Measurements from ENCODE around the gene IGSF11.
A peak's percentile ranks its signal among the peaks of the same experiment; 100 is the strongest.

IGSF11 gene

GRCh38 chr3:119062892-119063291 lies 28.2 kb upstream of the IGSF11 start:
- H3K9me3 Mint-ChIP-seq, result no peaks in the 10 kb centered on the region
- H3K27me3 Mint-ChIP-seq (ENCODE audit: low read depth), result no peaks in the 10 kb centered on the region
- H3K4me3 Mint-ChIP-seq, result no peak overlapping the region
- H3K27ac Mint-ChIP-seq, result no peak overlapping the region
- TF ChIP-seq CTCF (IDR thresholded peaks at IDR 0.05; ENCODE audit: unreplicated experiment in 3 of 3), result no peak
- no peaks in the 10 kb centered on the region for H3K4me1 Mint-ChIP-seq
- no peaks in the 10 kb centered on the region for H3K36me3 Mint-ChIP-seq (ENCODE audit: low read depth)

DNA sequence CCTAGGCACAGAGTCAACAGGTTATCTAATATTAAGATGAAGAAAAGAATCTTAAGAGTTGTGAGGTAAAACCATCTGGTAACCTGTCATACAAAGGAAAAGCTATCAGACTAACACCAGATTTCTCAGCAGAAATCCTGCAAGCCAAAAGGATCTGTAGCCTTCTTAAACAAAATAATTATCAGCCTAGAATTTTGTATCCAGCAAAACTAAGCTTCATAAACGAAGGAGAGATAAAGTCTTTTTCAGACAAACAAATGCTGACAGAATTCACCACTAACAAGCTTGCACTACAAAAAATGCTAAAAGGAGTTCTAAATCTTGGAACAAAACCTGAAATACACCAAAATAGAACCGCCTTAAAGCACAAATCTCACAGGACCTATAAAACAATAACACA lies 9.9 kb upstream of the IGSF11 start:
- TF ChIP-seq CTCF (IDR thresholded peaks at IDR 0.05; ENCODE audit: unreplicated experiment in 3 of 3), result no peak
- Mint-ChIP-seq H3K27me3 (ENCODE audit: low read depth) (peaks cover 3% of the 10 kb centered on the region), H3K4me1 (no peaks in the 10 kb centered on the region), H3K9me3 (peaks cover 21% of the 10 kb centered on the region), H3K27ac (no peak overlapping the region), H3K4me3 (no peak overlapping the region), H3K36me3 (ENCODE audit: low read depth) (no peaks in the 10 kb centered on the region)

- Mint-ChIP-seq H3K27me3 (ENCODE audit: low read depth) (peaks cover 8% of the 10 kb centered on the region), H3K27ac (no peak overlapping the region), H3K36me3 (ENCODE audit: low read depth) (no peaks in the 10 kb centered on the region), H3K4me1 (no peaks in the 10 kb centered on the region), H3K4me3 (no peak overlapping the region), H3K9me3 (peaks cover 21% of the 10 kb centered on the region)
- no peak for TF ChIP-seq CTCF (IDR thresholded peaks at IDR 0.05; ENCODE audit: unreplicated experiment in 3 of 3)
Observed at GRCh38 chr3:119042162-119042561, 7.5 kb upstream of the IGSF11 start.

DNA sequence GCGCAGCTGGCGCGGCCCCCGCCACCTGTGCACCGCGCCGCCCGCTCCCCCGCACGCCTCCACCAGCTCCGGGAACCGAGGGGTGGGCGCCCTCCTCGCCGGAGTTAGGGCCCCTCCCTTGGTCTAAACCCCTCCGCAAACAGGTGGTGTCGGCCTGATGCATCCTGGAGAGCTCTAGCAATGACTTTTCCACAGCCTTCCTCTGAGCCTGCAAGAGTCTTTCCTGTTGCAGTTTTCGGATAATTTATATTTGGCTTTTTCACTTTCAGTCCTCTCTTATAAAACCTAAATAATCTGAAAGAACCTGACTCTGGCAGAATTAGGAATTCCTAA lies 334 bp upstream of the IGSF11 start:
- TF ChIP-seq CTCF (IDR thresholded peaks at IDR 0.05; ENCODE audit: unreplicated experiment in 3 of 3), result peak in 2 of 3 experiments; percentile 29 to 58
- peaks cover 44% of the 10 kb centered on the region for H3K27me3 Mint-ChIP-seq (ENCODE audit: low read depth)
- H3K4me1 Mint-ChIP-seq, result peaks cover 11% of the 10 kb centered on the region
- H3K9me3 Mint-ChIP-seq, result peaks cover under 1% of the 10 kb centered on the region
- H3K36me3 Mint-ChIP-seq (ENCODE audit: low read depth), result no peaks in the 10 kb centered on the region
- no peak overlapping the region for H3K27ac Mint-ChIP-seq
- peak overlapping the region; percentile 73 to 81 (median 77) for H3K4me3 Mint-ChIP-seq

DNA sequence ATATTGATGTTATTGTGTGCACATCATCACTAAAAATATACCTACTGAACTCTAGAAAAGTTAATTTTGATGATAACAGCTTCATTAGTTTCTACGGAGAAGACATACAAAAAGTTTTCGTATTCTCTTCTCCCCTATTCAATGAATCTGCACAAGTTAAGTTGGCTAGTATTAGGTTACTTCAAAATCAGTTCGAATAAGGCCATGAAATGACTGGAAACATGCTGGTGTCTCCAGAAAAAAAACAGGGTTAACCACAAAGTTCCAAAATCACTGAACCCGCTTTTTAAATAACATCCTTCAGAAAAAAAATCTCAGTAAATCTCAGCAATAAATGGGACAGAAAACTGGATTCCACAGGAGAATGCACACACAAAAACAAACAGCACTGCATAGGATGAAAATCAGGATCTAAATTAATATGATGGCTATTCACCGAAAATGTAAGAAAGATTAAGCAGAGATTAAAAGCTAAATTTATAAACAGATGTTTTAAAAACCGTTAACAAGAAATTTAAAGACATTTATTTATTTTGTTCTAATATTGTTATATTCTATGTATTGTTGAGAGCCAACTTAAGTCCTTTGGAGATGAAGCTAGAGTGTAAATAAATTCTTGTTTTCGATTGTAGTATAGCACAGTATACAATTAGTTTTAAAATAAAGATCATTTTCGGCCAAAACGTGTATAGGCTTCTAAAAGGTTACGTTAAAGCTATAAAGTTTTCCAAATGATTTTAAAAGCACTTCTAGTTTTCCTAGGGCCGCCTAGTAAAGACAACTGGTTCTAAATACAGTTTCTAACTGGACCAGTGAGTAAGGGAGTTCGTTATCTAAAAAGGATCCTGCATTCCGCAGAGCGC lies 1.0 kb downstream of the IGSF11 start:
- Mint-ChIP-seq H3K36me3 (ENCODE audit: low read depth) (no peaks in the 10 kb centered on the region), H3K9me3 (no peaks in the 10 kb centered on the region), H3K27ac (no peak overlapping the region), H3K4me1 (peaks cover 11% of the 10 kb centered on the region), H3K27me3 (ENCODE audit: low read depth) (peaks cover 45% of the 10 kb centered on the region), H3K4me3 (peak overlapping the region; percentile 89 to 92 (median 90))
- TF ChIP-seq CTCF (IDR thresholded peaks at IDR 0.05; ENCODE audit: unreplicated experiment in 3 of 3), result no peak
